ENCODE results near the gene APOL1.

APOL1 gene

GRCh38 chr22:36296690-36297089 is 43.8 kb downstream of the APOL1 start:
- H2AK5ac ChIP-seq (ENCODE audit: low read depth, low read length) = no peak overlapping the region
- no peak overlapping the region for H4K8ac ChIP-seq (ENCODE audit: low read depth, low read length)
- no peak overlapping the region for H2BK12ac ChIP-seq (ENCODE audit: low read length)
- no peak overlapping the region for H3K23ac ChIP-seq (ENCODE audit: low read depth, low read length, poor library complexity)
- peak overlapping the region; percentile 27 for H3K9ac ChIP-seq (ENCODE audit: low read depth, low read length, poor library complexity)
- no peak overlapping the region for H3K4me2 ChIP-seq (ENCODE audit: insufficient read depth, low read length, poor library complexity, severe bottlenecking)
- no peaks in the 10 kb centered on the region for H3K27me3 ChIP-seq (ENCODE audit: control insufficient read depth in 3 of 3, insufficient read depth in 3 of 3, low read depth in 1 of 3, low read length in 3 of 3)
- H3K18ac ChIP-seq (ENCODE audit: low read length) = no peak overlapping the region
- H2BK120ac ChIP-seq (ENCODE audit: low read depth, low read length) = no peak overlapping the region
- H3K36me3 ChIP-seq (replicated peaks in 1 of 2; ENCODE audit: control insufficient read depth in 2 of 2, insufficient read depth in 2 of 2, low read length in 2 of 2) = peaks cover 91 to 99% of the 10 kb centered on the region in 2 donors
- H3K14ac ChIP-seq (ENCODE audit: low read length) = no peak overlapping the region
- no peak overlapping the region for H2AFZ ChIP-seq (ENCODE audit: low read length)
- no peak overlapping the region for H4K91ac ChIP-seq (ENCODE audit: low read depth, low read length, poor library complexity)
- WGBS, 2 donors (ENCODE audit: extremely low coverage in 2 of 2, insufficient read length in 2 of 2, insufficient replicate concordance in 1 of 2) = no CpG with 5 or more reads among the region's 15 CpGs
- no peak overlapping the region for H2BK15ac ChIP-seq (ENCODE audit: low read length)
- H3K4me3 ChIP-seq (ENCODE audit: low read length in 2 of 2) = no peak overlapping the region
- peaks cover 0 to 15% of the 10 kb centered on the region in 2 donors for H3K9me3 ChIP-seq (replicated peaks in 1 of 2; ENCODE audit: control insufficient read depth in 2 of 2, insufficient read depth in 1 of 2, low read depth in 1 of 2, low read length in 2 of 2)
- H3K79me1 ChIP-seq (ENCODE audit: low read depth, low read length) = peaks cover 1% of the 10 kb centered on the region
- no peak overlapping the region for H3K27ac ChIP-seq (replicated peaks; ENCODE audit: low read length)
- DNase-seq (ENCODE audit: low spot score) = no peak
- no peak overlapping the region for H2BK5ac ChIP-seq (ENCODE audit: low read length)
- H3K4me1 ChIP-seq (ENCODE audit: control insufficient read depth in 2 of 2, insufficient read depth in 1 of 2, low read depth in 1 of 2, low read length in 2 of 2) = no peaks in the 10 kb centered on the region
- H3K4ac ChIP-seq (ENCODE audit: low read length) = no peak overlapping the region

- no peak overlapping the region for H3K23ac ChIP-seq (ENCODE audit: low read depth, low read length, poor library complexity)
- no CpG with 5 or more reads among the region's 19 CpGs for WGBS, 2 donors (ENCODE audit: extremely low coverage in 2 of 2, insufficient read length in 2 of 2, insufficient replicate concordance in 1 of 2)
- no peak overlapping the region for H3K27ac ChIP-seq (replicated peaks; ENCODE audit: low read length)
- no peak overlapping the region for H4K91ac ChIP-seq (ENCODE audit: low read depth, low read length, poor library complexity)
- H3K9me3 ChIP-seq (replicated peaks in 1 of 2; ENCODE audit: control insufficient read depth in 2 of 2, insufficient read depth in 1 of 2, low read depth in 1 of 2, low read length in 2 of 2) = peaks cover 0 to 8% of the 10 kb centered on the region in 2 donors
- H4K8ac ChIP-seq (ENCODE audit: low read depth, low read length) = no peak overlapping the region
- H3K9ac ChIP-seq (ENCODE audit: low read depth, low read length, poor library complexity) = no peak overlapping the region
- H2BK15ac ChIP-seq (ENCODE audit: low read length) = no peak overlapping the region
- H3K4me3 ChIP-seq (ENCODE audit: low read length in 2 of 2) = peak overlapping the region in 1 of 2 donors; percentile 16
- H2BK120ac ChIP-seq (ENCODE audit: low read depth, low read length) = no peak overlapping the region
- H3K4me2 ChIP-seq (ENCODE audit: insufficient read depth, low read length, poor library complexity, severe bottlenecking) = no peak overlapping the region
- no peak overlapping the region for H3K14ac ChIP-seq (ENCODE audit: low read length)
- H2BK5ac ChIP-seq (ENCODE audit: low read length) = no peak overlapping the region
- no peak overlapping the region for H3K4ac ChIP-seq (ENCODE audit: low read length)
- no peak overlapping the region for H3K18ac ChIP-seq (ENCODE audit: low read length)
- peaks cover 89 to 99% of the 10 kb centered on the region in 2 donors for H3K36me3 ChIP-seq (replicated peaks in 1 of 2; ENCODE audit: control insufficient read depth in 2 of 2, insufficient read depth in 2 of 2, low read length in 2 of 2)
- H2AK5ac ChIP-seq (ENCODE audit: low read depth, low read length) = no peak overlapping the region
- DNase-seq (ENCODE audit: low spot score) = no peak
- no peaks in the 10 kb centered on the region for H3K4me1 ChIP-seq (ENCODE audit: control insufficient read depth in 2 of 2, insufficient read depth in 1 of 2, low read depth in 1 of 2, low read length in 2 of 2)
- H2AFZ ChIP-seq (ENCODE audit: low read length) = no peak overlapping the region
- no peaks in the 10 kb centered on the region for H3K27me3 ChIP-seq (ENCODE audit: control insufficient read depth in 3 of 3, insufficient read depth in 3 of 3, low read depth in 1 of 3, low read length in 3 of 3)
- H2BK12ac ChIP-seq (ENCODE audit: low read length) = no peak overlapping the region
- peaks cover 1% of the 10 kb centered on the region for H3K79me1 ChIP-seq (ENCODE audit: low read depth, low read length)
These were observed 44.6 kb downstream of the APOL1 start for GRCh38 chr22:36297568-36297967.

GRCh38 chr22:36298118-36298517 is 45.2 kb downstream of the APOL1 start:
- Histone ChIP-seq H2AK5ac (ENCODE audit: low read depth, low read length) (no peak overlapping the region), H3K23ac (ENCODE audit: low read depth, low read length, poor library complexity) (no peak overlapping the region), H3K79me1 (ENCODE audit: low read depth, low read length) (peaks cover 1% of the 10 kb centered on the region), H2BK12ac (ENCODE audit: low read length) (no peak overlapping the region), H4K8ac (ENCODE audit: low read depth, low read length) (no peak overlapping the region), H3K4ac (ENCODE audit: low read length) (no peak overlapping the region), H4K91ac (ENCODE audit: low read depth, low read length, poor library complexity) (no peak overlapping the region), H2BK120ac (ENCODE audit: low read depth, low read length) (no peak overlapping the region), H3K4me2 (ENCODE audit: insufficient read depth, low read length, poor library complexity, severe bottlenecking) (no peak overlapping the region), H3K36me3 (replicated peaks in 1 of 2; ENCODE audit: control insufficient read depth in 2 of 2, insufficient read depth in 2 of 2, low read length in 2 of 2) (peaks cover 89 to 99% of the 10 kb centered on the region in 2 donors), H3K27ac (replicated peaks; ENCODE audit: low read length) (no peak overlapping the region), H3K4me3 (ENCODE audit: low read length in 2 of 2) (no peak overlapping the region), H3K27me3 (ENCODE audit: control insufficient read depth in 3 of 3, insufficient read depth in 3 of 3, low read depth in 1 of 3, low read length in 3 of 3) (no peaks in the 10 kb centered on the region), H2BK5ac (ENCODE audit: low read length) (no peak overlapping the region), H2BK15ac (ENCODE audit: low read length) (no peak overlapping the region), H3K9ac (ENCODE audit: low read depth, low read length, poor library complexity) (no peak overlapping the region), H3K14ac (ENCODE audit: low read length) (no peak overlapping the region), H3K4me1 (ENCODE audit: control insufficient read depth in 2 of 2, insufficient read depth in 1 of 2, low read depth in 1 of 2, low read length in 2 of 2) (no peaks in the 10 kb centered on the region), H3K9me3 (replicated peaks in 1 of 2; ENCODE audit: control insufficient read depth in 2 of 2, insufficient read depth in 1 of 2, low read depth in 1 of 2, low read length in 2 of 2) (peaks cover 0 to 4% of the 10 kb centered on the region in 2 donors), H2AFZ (ENCODE audit: low read length) (no peak overlapping the region), H3K18ac (ENCODE audit: low read length) (no peak overlapping the region)
- no CpG with 5 or more reads among the region's 8 CpGs for WGBS, 2 donors (ENCODE audit: extremely low coverage in 2 of 2, insufficient read length in 2 of 2, insufficient replicate concordance in 1 of 2)
- no peak for DNase-seq (ENCODE audit: low spot score)

GRCh38 chr22:36298601-36299000 is 45.7 kb downstream of the APOL1 start:
- H3K79me1 ChIP-seq (ENCODE audit: low read depth, low read length) = no peaks in the 10 kb centered on the region

More at GRCh38 chr22:36298601-36299000, 45.7 kb downstream of the APOL1 start:
- Histone ChIP-seq H2BK12ac (ENCODE audit: low read length) (no peak overlapping the region), H3K27me3 (ENCODE audit: control insufficient read depth in 3 of 3, insufficient read depth in 3 of 3, low read depth in 1 of 3, low read length in 3 of 3) (no peaks in the 10 kb centered on the region), H3K4me1 (ENCODE audit: control insufficient read depth in 2 of 2, insufficient read depth in 1 of 2, low read depth in 1 of 2, low read length in 2 of 2) (no peaks in the 10 kb centered on the region), H3K27ac (replicated peaks; ENCODE audit: low read length) (no peak overlapping the region), H3K18ac (ENCODE audit: low read length) (no peak overlapping the region), H2BK15ac (ENCODE audit: low read length) (no peak overlapping the region), H3K23ac (ENCODE audit: low read depth, low read length, poor library complexity) (no peak overlapping the region), H3K14ac (ENCODE audit: low read length) (no peak overlapping the region), H2BK120ac (ENCODE audit: low read depth, low read length) (no peak overlapping the region), H3K9ac (ENCODE audit: low read depth, low read length, poor library complexity) (no peak overlapping the region), H3K9me3 (replicated peaks in 1 of 2; ENCODE audit: control insufficient read depth in 2 of 2, insufficient read depth in 1 of 2, low read depth in 1 of 2, low read length in 2 of 2) (peaks cover 0 to 2% of the 10 kb centered on the region in 2 donors), H4K8ac (ENCODE audit: low read depth, low read length) (no peak overlapping the region), H3K4ac (ENCODE audit: low read length) (no peak overlapping the region), H3K36me3 (replicated peaks in 1 of 2; ENCODE audit: control insufficient read depth in 2 of 2, insufficient read depth in 2 of 2, low read length in 2 of 2) (peaks cover 86 to 97% of the 10 kb centered on the region in 2 donors), H2AK5ac (ENCODE audit: low read depth, low read length) (no peak overlapping the region), H3K4me2 (ENCODE audit: insufficient read depth, low read length, poor library complexity, severe bottlenecking) (no peak overlapping the region), H2AFZ (ENCODE audit: low read length) (no peak overlapping the region), H2BK5ac (ENCODE audit: low read length) (no peak overlapping the region), H4K91ac (ENCODE audit: low read depth, low read length, poor library complexity) (no peak overlapping the region), H3K4me3 (ENCODE audit: low read length in 2 of 2) (no peak overlapping the region)
- DNase-seq (ENCODE audit: low spot score) = no peak
- no CpG with 5 or more reads among the region's 13 CpGs for WGBS, 2 donors (ENCODE audit: extremely low coverage in 2 of 2, insufficient read length in 2 of 2, insufficient replicate concordance in 1 of 2)

All from neuronal stem cell (in vitro differentiated cells).